GM21786 (cell line): ENCODE results near the gene NUP88.

Experiments used
- ATAC-seq: cut with Tn5 transposase; IDR thresholded peaks from one replicate; pipeline ENCODE4 v1.9.1; 2021; ENCODE audit not compliant: unreplicated experiment

Gene NUP88

DNA sequence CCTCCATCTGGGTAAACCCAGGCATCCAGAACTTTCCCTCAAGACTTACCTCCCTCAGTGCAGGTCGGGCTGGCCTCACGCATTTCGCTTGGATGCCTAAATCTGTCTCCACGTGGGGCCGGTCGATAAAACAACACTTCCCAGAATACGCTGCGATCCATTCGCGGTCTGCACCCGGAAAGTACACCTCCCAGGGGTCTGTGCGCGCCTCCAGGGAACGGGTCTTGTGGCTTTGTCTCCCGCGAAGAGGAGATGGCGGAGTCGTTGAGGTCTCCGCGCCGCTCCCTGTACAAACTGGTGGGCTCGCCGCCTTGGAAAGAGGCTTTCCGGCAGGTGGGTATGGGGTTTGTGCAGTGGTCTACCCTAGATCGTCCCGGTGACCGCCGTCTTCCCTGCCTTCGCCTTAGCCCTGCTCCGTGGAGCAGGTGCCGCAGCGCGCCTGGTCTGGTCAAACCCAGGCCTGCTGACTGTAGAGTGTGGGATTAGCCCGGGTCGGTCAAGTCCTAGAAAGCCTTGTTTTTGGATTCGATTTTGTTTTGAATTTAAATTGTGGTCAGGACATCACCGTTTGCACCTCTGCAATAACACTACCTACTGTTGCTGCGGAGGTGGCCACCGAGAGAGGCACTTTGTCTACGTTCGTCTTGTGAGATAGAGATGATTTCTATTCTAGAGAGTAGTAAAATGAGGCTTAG, 644 bp upstream of the NUP88 start, which contains the start of gene RPAIN:
TSS of gene RPAIN (plus strand) at position 224 of the 695 bp plus-strand sequence. CDS start at position 253, 29 bp downstream.
- ATAC-seq: peak; percentile 48

- ATAC-seq: peak; percentile 50
Observed at GRCh38 chr17:5418858-5419355, 555 bp downstream of the NUP88 start.

GRCh38 chr17:5416901-5417300, 2.6 kb downstream of the NUP88 start:
- ATAC-seq: no peak

DNA sequence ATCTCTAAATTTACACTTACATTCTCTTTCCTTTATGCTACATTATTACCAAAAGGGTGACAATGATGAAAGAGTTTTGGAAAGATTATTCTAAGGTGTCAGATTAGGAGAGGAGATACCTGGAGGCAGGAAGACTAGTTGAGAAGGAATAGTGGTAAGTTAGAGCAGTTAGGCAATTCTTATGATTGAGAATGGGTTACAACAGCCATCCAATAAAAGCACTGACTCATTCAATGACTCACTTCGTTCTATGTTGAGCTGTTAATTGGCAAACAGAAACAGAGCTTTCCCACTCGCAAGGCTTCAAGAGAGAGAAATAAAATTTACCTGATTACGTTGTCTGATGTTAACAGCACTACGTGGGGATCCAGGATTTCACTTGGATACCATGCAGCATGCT, 5.8 kb downstream of the NUP88 start:
- ATAC-seq: no peak

GRCh38 chr17:5410594-5411272, 8.7 kb downstream of the NUP88 start:
- no peak for ATAC-seq

DNA sequence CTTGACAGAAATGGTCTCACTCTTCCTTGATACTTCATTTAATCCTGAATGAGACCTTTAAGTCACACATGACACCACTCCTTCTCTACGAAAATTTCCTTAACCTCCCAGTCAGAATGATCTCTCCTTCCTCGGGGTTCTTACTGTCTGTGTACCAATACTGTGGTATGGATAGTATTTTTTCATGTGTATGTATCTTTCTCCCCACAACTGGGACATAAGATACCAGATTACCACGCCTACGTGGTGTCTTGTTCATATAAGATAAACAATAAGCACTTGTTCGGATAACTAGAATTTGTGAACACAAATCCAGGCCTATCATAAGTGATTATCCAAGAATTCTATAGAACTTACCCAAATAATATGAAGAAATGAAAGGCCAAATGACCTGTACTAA, 11.3 kb downstream of the NUP88 start:
- ATAC-seq: no peak

GRCh38 chr17:5405400-5405799, 14.1 kb downstream of the NUP88 start:
- no peak for ATAC-seq

DNA sequence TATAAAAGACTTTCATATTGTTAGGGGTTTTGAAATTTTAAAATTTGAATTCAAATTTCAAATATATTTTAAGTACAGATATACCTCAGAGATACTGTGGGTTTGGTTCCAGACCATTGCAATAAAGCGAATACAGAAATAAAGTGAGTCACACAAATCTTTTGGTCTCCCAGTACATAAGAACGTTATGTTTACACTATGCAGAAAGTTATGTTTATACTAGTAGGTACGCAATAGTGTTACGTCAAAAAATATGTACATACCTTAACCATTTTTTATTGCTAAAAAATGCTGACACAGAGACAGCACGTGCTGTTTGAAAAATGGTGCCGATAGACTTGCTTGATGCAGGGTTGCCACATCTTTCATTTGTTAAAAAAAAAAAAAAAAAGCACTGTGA, 19.7 kb downstream of the NUP88 start:
- ATAC-seq: no peak

GRCh38 chr17:5396612-5397011, 22.9 kb downstream of the NUP88 start:
- no peak for ATAC-seq

DNA sequence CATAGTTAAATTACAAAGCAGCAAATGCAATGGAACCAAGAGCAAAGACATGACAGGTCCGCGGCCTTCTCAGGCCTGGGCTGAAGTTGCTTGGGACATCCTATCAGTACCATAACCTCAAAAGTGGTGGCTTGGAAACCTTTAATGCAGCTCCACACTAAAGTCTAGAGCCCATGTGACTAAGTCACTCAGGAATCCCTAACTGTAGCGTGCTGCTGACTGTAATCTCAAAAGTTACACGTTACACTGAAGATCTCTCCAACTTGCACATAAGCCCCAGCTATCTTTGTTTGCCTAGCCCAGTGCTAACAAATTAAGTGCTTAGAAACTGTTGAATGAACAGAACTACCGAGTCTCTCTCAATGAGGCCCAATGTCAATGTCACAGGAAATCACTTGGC, 27.8 kb downstream of the NUP88 start:
- no peak for ATAC-seq

DNA sequence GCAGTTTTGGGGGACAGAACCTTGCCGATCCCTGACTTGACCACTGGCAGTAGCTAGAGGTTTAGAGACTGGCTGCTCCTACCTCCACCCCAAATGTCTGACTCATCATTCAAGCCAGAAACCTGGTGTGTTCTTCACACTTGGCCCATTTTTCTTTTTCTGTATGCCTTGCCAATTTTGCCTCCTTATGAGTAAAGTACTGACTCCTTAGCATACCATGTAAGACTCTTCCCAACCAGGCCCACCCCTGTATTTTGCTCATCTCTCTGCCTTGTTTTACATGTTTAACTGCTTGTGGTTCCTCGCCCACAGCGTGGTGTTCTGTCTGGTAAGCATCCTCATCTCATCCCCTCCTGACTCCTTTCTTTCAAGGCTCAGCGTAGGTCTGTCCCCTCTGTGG, 37.9 kb downstream of the NUP88 start:
- no peak for ATAC-seq

GRCh38 chr17:5380491-5381135, 38.8 kb downstream of the NUP88 start:
- no peak for ATAC-seq

- ATAC-seq: no peak
Observed at GRCh38 chr17:5379351-5380107, 39.9 kb downstream of the NUP88 start.

DNA sequence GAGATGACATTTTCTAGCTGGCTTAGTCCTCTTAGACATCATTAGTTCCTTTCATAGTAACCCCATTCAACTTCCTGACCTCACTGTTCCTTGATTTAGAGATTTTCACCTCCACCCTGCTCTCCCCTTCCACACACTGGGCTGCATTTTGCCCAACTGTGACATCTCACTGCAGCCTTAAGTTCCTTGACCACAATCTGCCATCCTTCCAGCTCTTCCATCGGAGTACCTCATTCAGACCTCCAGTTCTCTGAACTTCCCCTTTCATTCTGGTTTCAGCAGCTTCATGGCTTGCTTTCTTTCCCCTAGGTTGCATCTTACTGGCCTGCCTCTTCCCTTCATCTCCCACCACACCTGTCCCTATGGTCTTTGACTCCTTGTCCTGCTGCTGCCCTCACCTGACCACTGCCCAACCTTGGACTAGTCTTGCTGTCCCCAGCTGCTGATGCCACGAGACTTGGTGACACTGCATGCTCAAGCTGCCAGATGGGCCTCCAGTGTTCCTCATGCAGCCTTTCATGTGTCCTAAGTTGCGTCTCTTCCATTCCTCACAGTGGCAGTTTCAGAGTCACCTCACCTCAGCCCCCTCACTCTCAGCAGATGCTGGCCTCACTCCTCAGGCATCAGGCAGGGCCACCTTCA, 40.8 kb downstream of the NUP88 start:
- no peak for ATAC-seq

DNA sequence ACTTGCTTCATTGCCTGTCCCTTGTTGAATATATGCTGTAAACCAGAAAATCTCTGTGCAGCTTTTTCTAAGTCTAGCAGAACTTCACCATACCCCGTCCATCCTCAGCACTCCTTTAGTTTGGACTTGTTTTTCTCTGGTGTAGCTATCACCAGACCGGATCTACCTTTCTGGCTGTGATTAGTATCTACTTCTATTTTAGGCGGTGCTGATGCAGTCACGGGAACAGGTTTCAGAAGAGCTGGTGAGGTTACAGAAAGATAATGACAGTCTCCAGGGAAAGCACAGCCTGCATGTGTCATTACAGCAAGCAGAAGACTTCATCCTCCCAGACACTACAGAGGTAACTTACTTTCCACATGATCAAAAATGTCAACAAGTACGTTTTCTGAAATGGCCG, 46.4 kb downstream of the NUP88 start:
- ATAC-seq: no peak

DNA sequence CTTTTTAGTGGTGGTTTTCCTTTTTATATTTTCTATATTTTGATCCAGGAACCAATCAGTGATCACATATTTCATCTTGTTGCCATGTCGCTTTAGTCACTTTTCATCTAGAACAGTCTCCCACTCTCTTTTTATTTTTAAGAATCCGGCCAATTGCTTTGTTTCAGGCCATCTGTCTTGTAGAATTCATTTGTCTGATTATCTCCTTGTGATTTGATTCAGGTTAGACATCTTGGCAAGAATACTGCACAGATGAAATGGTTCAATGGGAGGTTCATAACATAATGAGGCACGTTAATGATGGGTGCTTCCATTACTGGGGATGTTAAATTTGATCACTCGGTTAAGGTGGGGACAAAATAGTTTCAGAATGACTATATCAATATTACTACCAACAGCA, 49.1 kb downstream of the NUP88 start:
- ATAC-seq: no peak

DNA sequence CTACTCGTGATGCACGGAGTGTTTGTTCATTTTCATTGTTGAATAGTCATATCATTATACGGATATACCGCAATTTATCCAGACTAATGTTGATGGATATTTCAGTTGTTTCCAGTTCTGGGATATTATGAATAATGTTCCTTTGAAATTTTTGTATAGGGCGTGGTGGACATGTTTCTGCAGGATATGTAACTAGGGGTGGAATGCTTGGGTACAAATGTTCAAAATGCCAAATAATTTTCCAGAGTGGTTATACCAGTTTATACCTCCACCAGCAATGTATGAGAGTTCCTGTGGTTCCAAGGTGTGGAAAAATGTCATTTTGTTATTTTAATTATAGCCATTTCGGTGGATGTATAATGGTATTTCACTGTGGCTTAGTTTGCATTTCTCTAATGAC, 53.6 kb downstream of the NUP88 start:
- no peak for ATAC-seq

DNA sequence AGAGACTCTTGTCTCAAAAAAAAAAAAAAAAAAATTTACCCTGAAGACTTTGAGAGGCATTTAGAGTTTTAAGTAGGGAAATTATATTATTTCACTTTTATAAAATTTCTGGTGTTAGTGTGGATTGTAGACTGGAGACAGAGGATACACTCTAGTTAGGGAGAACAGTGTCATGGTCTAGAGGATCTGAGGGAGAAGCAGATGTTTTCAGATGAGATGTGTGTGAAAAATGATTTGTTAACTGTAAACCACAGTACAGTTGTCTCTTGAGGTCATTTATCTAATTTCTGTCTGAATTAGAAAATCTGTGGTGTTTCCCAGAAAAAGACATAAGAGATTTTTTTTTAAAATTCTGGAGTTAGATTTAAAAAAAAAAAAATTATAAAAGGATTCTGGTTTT, 54.8 kb downstream of the NUP88 start:
- no peak for ATAC-seq

GRCh38 chr17:5364156-5364555, 55.3 kb downstream of the NUP88 start:
- no peak for ATAC-seq

GRCh38 chr17:5362162-5362811, 57.2 kb downstream of the NUP88 start:
- no peak for ATAC-seq
